ENCODE measurements around the gene SCIN. TPM values are rescaled to one million over a fixed set of nuclear protein-coding genes. Genes with fewer than 3 reads are reported as not detected.

Gene SCIN
- total and polyA plus RNA-seq, 2 of the 8 experiments (the other 6 are each of a cell fraction or from before 2014, with no cell fraction given): 0.47 to 1.9 TPM

- TF ChIP-seq, protein P1, sequence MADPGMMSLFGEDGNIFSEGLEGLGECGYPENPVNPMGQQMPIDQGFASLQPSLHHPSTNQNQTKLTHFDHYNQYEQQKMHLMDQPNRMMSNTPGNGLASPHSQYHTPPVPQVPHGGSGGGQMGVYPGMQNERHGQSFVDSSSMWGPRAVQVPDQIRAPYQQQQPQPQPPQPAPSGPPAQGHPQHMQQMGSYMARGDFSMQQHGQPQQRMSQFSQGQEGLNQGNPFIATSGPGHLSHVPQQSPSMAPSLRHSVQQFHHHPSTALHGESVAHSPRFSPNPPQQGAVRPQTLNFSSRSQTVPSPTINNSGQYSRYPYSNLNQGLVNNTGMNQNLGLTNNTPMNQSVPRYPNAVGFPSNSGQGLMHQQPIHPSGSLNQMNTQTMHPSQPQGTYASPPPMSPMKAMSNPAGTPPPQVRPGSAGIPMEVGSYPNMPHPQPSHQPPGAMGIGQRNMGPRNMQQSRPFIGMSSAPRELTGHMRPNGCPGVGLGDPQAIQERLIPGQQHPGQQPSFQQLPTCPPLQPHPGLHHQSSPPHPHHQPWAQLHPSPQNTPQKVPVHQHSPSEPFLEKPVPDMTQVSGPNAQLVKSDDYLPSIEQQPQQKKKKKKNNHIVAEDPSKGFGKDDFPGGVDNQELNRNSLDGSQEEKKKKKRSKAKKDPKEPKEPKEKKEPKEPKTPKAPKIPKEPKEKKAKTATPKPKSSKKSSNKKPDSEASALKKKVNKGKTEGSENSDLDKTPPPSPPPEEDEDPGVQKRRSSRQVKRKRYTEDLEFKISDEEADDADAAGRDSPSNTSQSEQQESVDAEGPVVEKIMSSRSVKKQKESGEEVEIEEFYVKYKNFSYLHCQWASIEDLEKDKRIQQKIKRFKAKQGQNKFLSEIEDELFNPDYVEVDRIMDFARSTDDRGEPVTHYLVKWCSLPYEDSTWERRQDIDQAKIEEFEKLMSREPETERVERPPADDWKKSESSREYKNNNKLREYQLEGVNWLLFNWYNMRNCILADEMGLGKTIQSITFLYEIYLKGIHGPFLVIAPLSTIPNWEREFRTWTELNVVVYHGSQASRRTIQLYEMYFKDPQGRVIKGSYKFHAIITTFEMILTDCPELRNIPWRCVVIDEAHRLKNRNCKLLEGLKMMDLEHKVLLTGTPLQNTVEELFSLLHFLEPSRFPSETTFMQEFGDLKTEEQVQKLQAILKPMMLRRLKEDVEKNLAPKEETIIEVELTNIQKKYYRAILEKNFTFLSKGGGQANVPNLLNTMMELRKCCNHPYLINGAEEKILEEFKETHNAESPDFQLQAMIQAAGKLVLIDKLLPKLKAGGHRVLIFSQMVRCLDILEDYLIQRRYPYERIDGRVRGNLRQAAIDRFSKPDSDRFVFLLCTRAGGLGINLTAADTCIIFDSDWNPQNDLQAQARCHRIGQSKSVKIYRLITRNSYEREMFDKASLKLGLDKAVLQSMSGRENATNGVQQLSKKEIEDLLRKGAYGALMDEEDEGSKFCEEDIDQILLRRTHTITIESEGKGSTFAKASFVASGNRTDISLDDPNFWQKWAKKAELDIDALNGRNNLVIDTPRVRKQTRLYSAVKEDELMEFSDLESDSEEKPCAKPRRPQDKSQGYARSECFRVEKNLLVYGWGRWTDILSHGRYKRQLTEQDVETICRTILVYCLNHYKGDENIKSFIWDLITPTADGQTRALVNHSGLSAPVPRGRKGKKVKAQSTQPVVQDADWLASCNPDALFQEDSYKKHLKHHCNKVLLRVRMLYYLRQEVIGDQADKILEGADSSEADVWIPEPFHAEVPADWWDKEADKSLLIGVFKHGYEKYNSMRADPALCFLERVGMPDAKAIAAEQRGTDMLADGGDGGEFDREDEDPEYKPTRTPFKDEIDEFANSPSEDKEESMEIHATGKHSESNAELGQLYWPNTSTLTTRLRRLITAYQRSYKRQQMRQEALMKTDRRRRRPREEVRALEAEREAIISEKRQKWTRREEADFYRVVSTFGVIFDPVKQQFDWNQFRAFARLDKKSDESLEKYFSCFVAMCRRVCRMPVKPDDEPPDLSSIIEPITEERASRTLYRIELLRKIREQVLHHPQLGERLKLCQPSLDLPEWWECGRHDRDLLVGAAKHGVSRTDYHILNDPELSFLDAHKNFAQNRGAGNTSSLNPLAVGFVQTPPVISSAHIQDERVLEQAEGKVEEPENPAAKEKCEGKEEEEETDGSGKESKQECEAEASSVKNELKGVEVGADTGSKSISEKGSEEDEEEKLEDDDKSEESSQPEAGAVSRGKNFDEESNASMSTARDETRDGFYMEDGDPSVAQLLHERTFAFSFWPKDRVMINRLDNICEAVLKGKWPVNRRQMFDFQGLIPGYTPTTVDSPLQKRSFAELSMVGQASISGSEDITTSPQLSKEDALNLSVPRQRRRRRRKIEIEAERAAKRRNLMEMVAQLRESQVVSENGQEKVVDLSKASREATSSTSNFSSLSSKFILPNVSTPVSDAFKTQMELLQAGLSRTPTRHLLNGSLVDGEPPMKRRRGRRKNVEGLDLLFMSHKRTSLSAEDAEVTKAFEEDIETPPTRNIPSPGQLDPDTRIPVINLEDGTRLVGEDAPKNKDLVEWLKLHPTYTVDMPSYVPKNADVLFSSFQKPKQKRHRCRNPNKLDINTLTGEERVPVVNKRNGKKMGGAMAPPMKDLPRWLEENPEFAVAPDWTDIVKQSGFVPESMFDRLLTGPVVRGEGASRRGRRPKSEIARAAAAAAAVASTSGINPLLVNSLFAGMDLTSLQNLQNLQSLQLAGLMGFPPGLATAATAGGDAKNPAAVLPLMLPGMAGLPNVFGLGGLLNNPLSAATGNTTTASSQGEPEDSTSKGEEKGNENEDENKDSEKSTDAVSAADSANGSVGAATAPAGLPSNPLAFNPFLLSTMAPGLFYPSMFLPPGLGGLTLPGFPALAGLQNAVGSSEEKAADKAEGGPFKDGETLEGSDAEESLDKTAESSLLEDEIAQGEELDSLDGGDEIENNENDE (IDR thresholded peaks at IDR 0.05; ENCODE audit: insufficient replicate concordance, low read length): no peak
- TF ChIP-seq TAF1 (IDR thresholded peaks at IDR 0.05; ENCODE audit: low read depth, low read length) (no peak), KDM4A (IDR thresholded peaks at IDR 0.05; ENCODE audit: low read depth, low read length, severe bottlenecking) (no peak), EZH2 (IDR thresholded peaks at IDR 0.05; ENCODE audit: low read depth, low read length, severe bottlenecking) (no peak), NRF1 (IDR thresholded peaks at IDR 0.05; ENCODE audit: low read depth, low read length) (no peak), CBX8 (IDR thresholded peaks at IDR 0.05; ENCODE audit: borderline replicate concordance, low read depth, low read length) (no peak), HDAC2 (IDR thresholded peaks at IDR 0.05; ENCODE audit: borderline replicate concordance in 1 of 2, low read depth in 2 of 2, low read length in 2 of 2) (no peak)
Measured at GRCh38 chr7:12623223-12623622, 52.7 kb downstream of the SCIN start (continued).
